Omental fat pad (tissue), 4 donors: ENCODE results near the gene ZBED6. TPM values are rescaled to one million over a fixed set of nuclear protein-coding genes. Genes with fewer than 3 reads are reported as not detected.

ENCODE experiments used
- ATAC-seq: fragments of 150-250 bp; one replicate; pipeline ENCODE4 v1.9.1; 2016; ENCODE audit warnings: mild to moderate bottlenecking, moderate library complexity; ENCODE audit not compliant: low FRiP score
- DNase-seq: peaks from one replicate; pipeline ENCODE4 v3.0.0-alpha.2; 2019; ENCODE audit warnings: low spot score
- CTCF ChIP-seq, 3 donors: fragments of 450-650 bp; IDR thresholded peaks; one replicate each; pipeline ENCODE4 v1.5.1; 2016 to 2017; ENCODE audit warnings: antibody characterized with exemption in 3 of 3, mild to moderate bottlenecking in 3 of 3, moderate library complexity in 2 of 3
- total RNA-seq, 4 donors: library from RNA; depleted of rRNA; stranded (reverse); fragments of >200 nt; gene quantifications; one replicate each; pipeline ENCODE4 v1.1.0, GENCODE V29; 2016

The ZBED6 gene
- total RNA-seq, 4 donors from 2014 or later, result 24.9 to 32.3 (median 27.7) TPM

GRCh38 chr1:203769505-203770343 lies 25.7 kb upstream of the ZBED6 start:
- no peak for TF ChIP-seq CTCF (IDR thresholded peaks at IDR 0.05)
- ATAC-seq (peak; percentile 78), DNase-seq (peak; percentile 53)

- DNase-seq (no peak), ATAC-seq (no peak)
- no peak for TF ChIP-seq CTCF (IDR thresholded peaks at IDR 0.05)
Observed at GRCh38 chr1:203771901-203772301, 23.5 kb upstream of the ZBED6 start.

- no peak for DNase-seq
- no peak for ATAC-seq
- no peak for TF ChIP-seq CTCF (IDR thresholded peaks at IDR 0.05)
Observed at GRCh38 chr1:203772836-203773235, 22.6 kb upstream of the ZBED6 start.

- DNase-seq, result no peak
- ATAC-seq, result no peak
- TF ChIP-seq CTCF (IDR thresholded peaks at IDR 0.05), result no peak
Observed at GRCh38 chr1:203776636-203777035, 18.8 kb upstream of the ZBED6 start.

- no peak for ATAC-seq
- no peak for TF ChIP-seq CTCF (IDR thresholded peaks at IDR 0.05)
- DNase-seq, result no peak
Observed at GRCh38 chr1:203777596-203777995, 17.8 kb upstream of the ZBED6 start.

- DNase-seq (no peak), ATAC-seq (no peak)
- TF ChIP-seq CTCF (IDR thresholded peaks at IDR 0.05), result no peak
Observed at GRCh38 chr1:203778146-203778545, 17.3 kb upstream of the ZBED6 start.

GRCh38 chr1:203778789-203779188 lies 16.6 kb upstream of the ZBED6 start:
- DNase-seq, result no peak
- no peak for TF ChIP-seq CTCF (IDR thresholded peaks at IDR 0.05)
- no peak for ATAC-seq
